ENCODE measurements around the gene GAMT. TPM values are rescaled to one million over a fixed set of nuclear protein-coding genes. Genes with fewer than 3 reads are reported as not detected.
"Not testable (repeated sequence)": the region's sequence is repeated elsewhere in the genome, so short reads cannot be mapped to it uniquely, and the experiment has no call there.

GAMT gene
- total and polyA plus RNA-seq, 4 donors = 7.9 to 40.2 (median 18.6) TPM

- DNase-seq (no peak), ATAC-seq (ENCODE audit: low FRiP score) (no peak)
- no peak overlapping the region for H3K4me3 ChIP-seq (ENCODE audit: low read length in 2 of 2)
- no peaks in the 10 kb centered on the region for H3K4me1 ChIP-seq (ENCODE audit: control insufficient read depth in 1 of 2, insufficient read depth in 2 of 2, low read length in 2 of 2)
- H3K36me3 ChIP-seq (ENCODE audit: control insufficient read depth in 1 of 2, insufficient read depth in 2 of 2, low read length in 1 of 2) = peaks cover 0 to 4% of the 10 kb centered on the region in 2 donors
- H3K27ac ChIP-seq (ENCODE audit: low read depth in 1 of 2, low read length in 2 of 2) = no peak overlapping the region
- no peaks in the 10 kb centered on the region for H3K9me3 ChIP-seq (ENCODE audit: control insufficient read depth, low read length)
- intact Hi-C loops (cut with DNase I) = no loop called here
- WGBS, 2 donors = 66 to 76% methylated on average over 25 of the region's 25 CpGs
- H3K27me3 ChIP-seq (ENCODE audit: control insufficient read depth in 1 of 2, insufficient read depth in 2 of 2, low read length in 1 of 2) = no peaks in the 10 kb centered on the region
Measured at GRCh38 chr19:1441677-1442438, 40.5 kb upstream of the GAMT start.

GRCh38 chr19:1441022-1441426 lies 39.7 kb upstream of the GAMT start:
- intact Hi-C loops (cut with DNase I) = no loop called here
- Histone ChIP-seq H3K27me3 (ENCODE audit: control insufficient read depth in 1 of 2, insufficient read depth in 2 of 2, low read length in 1 of 2) (no peaks in the 10 kb centered on the region), H3K4me1 (ENCODE audit: control insufficient read depth in 1 of 2, insufficient read depth in 2 of 2, low read length in 2 of 2) (no peaks in the 10 kb centered on the region), H3K27ac (ENCODE audit: low read depth in 1 of 2, low read length in 2 of 2) (no peak overlapping the region), H3K36me3 (ENCODE audit: control insufficient read depth in 1 of 2, insufficient read depth in 2 of 2, low read length in 1 of 2) (peaks cover 0 to 4% of the 10 kb centered on the region in 2 donors), H3K9me3 (ENCODE audit: control insufficient read depth, low read length) (no peaks in the 10 kb centered on the region), H3K4me3 (ENCODE audit: low read length in 2 of 2) (no peak overlapping the region)
- 86 to 90% methylated on average over 9 of the region's 9 CpGs for WGBS, 2 donors
- DNase-seq (no peak), ATAC-seq (ENCODE audit: low FRiP score) (no peak)

GRCh38 chr19:1440418-1440801 lies 39.1 kb upstream of the GAMT start:
- no peak for DNase-seq
- intact Hi-C loops (cut with DNase I) = no loop called here
- Histone ChIP-seq H3K4me3 (ENCODE audit: low read length in 2 of 2) (no peak overlapping the region), H3K27me3 (ENCODE audit: control insufficient read depth in 1 of 2, insufficient read depth in 2 of 2, low read length in 1 of 2) (no peaks in the 10 kb centered on the region), H3K4me1 (ENCODE audit: control insufficient read depth in 1 of 2, insufficient read depth in 2 of 2, low read length in 2 of 2) (no peaks in the 10 kb centered on the region), H3K27ac (ENCODE audit: low read depth in 1 of 2, low read length in 2 of 2) (no peak overlapping the region), H3K36me3 (ENCODE audit: control insufficient read depth in 1 of 2, insufficient read depth in 2 of 2, low read length in 1 of 2) (peaks cover 0 to 4% of the 10 kb centered on the region in 2 donors), H3K9me3 (ENCODE audit: control insufficient read depth, low read length) (no peaks in the 10 kb centered on the region)
- ATAC-seq (ENCODE audit: low FRiP score) = no peak
- WGBS, 2 donors = 85 to 89% methylated on average over 15 of the region's 15 CpGs

GRCh38 chr19:1439525-1440417 lies 38.4 kb upstream of the GAMT start:
- H3K9me3 ChIP-seq (ENCODE audit: control insufficient read depth, low read length); ATAC-seq (ENCODE audit: low FRiP score); H3K27me3 ChIP-seq (ENCODE audit: control insufficient read depth in 1 of 2, insufficient read depth in 2 of 2, low read length in 1 of 2); H3K4me3 ChIP-seq (ENCODE audit: low read length in 2 of 2); H3K36me3 ChIP-seq (ENCODE audit: control insufficient read depth in 1 of 2, insufficient read depth in 2 of 2, low read length in 1 of 2); H3K27ac ChIP-seq (ENCODE audit: low read depth in 1 of 2, low read length in 2 of 2); H3K4me1 ChIP-seq (ENCODE audit: control insufficient read depth in 1 of 2, insufficient read depth in 2 of 2, low read length in 2 of 2); DNase-seq: not testable (repeated sequence)
- 83 to 85% methylated on average over 57 of the region's 57 CpGs for WGBS, 2 donors
- intact Hi-C loops (cut with DNase I) = loop anchor here in 1 of 2 donors (2.0 kb wide), 1 partner anchor 51 kb away; the partner anchor contains the start of genes PCSK4 and REEP6

- intact Hi-C loops (cut with DNase I) = loop anchor here in 1 of 2 donors (2.0 kb wide), 1 partner anchor 52 kb away; the partner anchor contains the start of genes PCSK4 and REEP6
- Histone ChIP-seq H3K27me3 (ENCODE audit: control insufficient read depth in 1 of 2, insufficient read depth in 2 of 2, low read length in 1 of 2) (no peaks in the 10 kb centered on the region), H3K36me3 (ENCODE audit: control insufficient read depth in 1 of 2, insufficient read depth in 2 of 2, low read length in 1 of 2) (peaks cover 0 to 4% of the 10 kb centered on the region in 2 donors), H3K9me3 (ENCODE audit: control insufficient read depth, low read length) (no peaks in the 10 kb centered on the region), H3K27ac (ENCODE audit: low read depth in 1 of 2, low read length in 2 of 2) (no peak overlapping the region), H3K4me3 (ENCODE audit: low read length in 2 of 2) (peak overlapping the region; percentile 31 to 82), H3K4me1 (ENCODE audit: control insufficient read depth in 1 of 2, insufficient read depth in 2 of 2, low read length in 2 of 2) (no peaks in the 10 kb centered on the region)
- ATAC-seq (ENCODE audit: low FRiP score) (no peak), DNase-seq (no peak)
- 0 to 1% methylated on average over 26 of the region's 26 CpGs for WGBS, 2 donors
Measured at GRCh38 chr19:1438933-1439354, 37.6 kb upstream of the GAMT start.

- intact Hi-C loops (cut with DNase I) = loop anchor here in 1 of 2 donors (2.0 kb wide), 1 partner anchor 53 kb away; the partner anchor contains the start of genes PCSK4 and REEP6
- DNase-seq = peak; percentile 97 to 99
- peak; percentile 97 for ATAC-seq (ENCODE audit: low FRiP score)
- peak within 1 kb of the TSS in 1 of 2 donors; percentile 11 for H3K27ac ChIP-seq (ENCODE audit: low read depth in 1 of 2, low read length in 2 of 2)
- no peaks in the 10 kb centered on the region for H3K9me3 ChIP-seq (ENCODE audit: control insufficient read depth, low read length)
- no peaks in the 10 kb centered on the region for H3K27me3 ChIP-seq (ENCODE audit: control insufficient read depth in 1 of 2, insufficient read depth in 2 of 2, low read length in 1 of 2)
- WGBS, 2 donors = 1% methylated on average over 81 to 100 of the region's 100 CpGs
- H3K36me3 ChIP-seq (ENCODE audit: control insufficient read depth in 1 of 2, insufficient read depth in 2 of 2, low read length in 1 of 2) = peaks cover 0 to 4% of the 10 kb centered on the region in 2 donors
- H3K4me1 ChIP-seq (ENCODE audit: control insufficient read depth in 1 of 2, insufficient read depth in 2 of 2, low read length in 2 of 2) = no peaks in the 10 kb centered on the region
- peak within 1 kb of the TSS; percentile 31 to 82 for H3K4me3 ChIP-seq (ENCODE audit: low read length in 2 of 2)
Measured at GRCh38 chr19:1438035-1438932, 36.9 kb upstream of the GAMT start, which contains the start of gene RPS15. Gene RPS15, plus strand, starts transcription at chr19:1438396. Its CDS starts 30 bp downstream, at chr19:1438426.

GRCh38 chr19:1437609-1438008 lies 36.3 kb upstream of the GAMT start:
- Histone ChIP-seq H3K27me3 (ENCODE audit: control insufficient read depth in 1 of 2, insufficient read depth in 2 of 2, low read length in 1 of 2) (no peaks in the 10 kb centered on the region), H3K27ac (ENCODE audit: low read depth in 1 of 2, low read length in 2 of 2) (no peak overlapping the region), H3K4me3 (ENCODE audit: low read length in 2 of 2) (no peak overlapping the region), H3K36me3 (ENCODE audit: control insufficient read depth in 1 of 2, insufficient read depth in 2 of 2, low read length in 1 of 2) (peaks cover 0 to 4% of the 10 kb centered on the region in 2 donors), H3K9me3 (ENCODE audit: control insufficient read depth, low read length) (no peaks in the 10 kb centered on the region), H3K4me1 (ENCODE audit: control insufficient read depth in 1 of 2, insufficient read depth in 2 of 2, low read length in 2 of 2) (no peaks in the 10 kb centered on the region)
- intact Hi-C loops (cut with DNase I) = loop anchor here in 1 of 2 donors (2.0 kb wide), 1 partner anchor 53 kb away; the partner anchor contains the start of genes PCSK4 and REEP6
- no peak for DNase-seq
- ATAC-seq (ENCODE audit: low FRiP score) = no peak
- 47 to 53% methylated on average over 8 of the region's 8 CpGs for WGBS, 2 donors

Data from aorta (tissue), 5 donors.